Measurements from ENCODE around the gene ZNRF3.

DNA sequence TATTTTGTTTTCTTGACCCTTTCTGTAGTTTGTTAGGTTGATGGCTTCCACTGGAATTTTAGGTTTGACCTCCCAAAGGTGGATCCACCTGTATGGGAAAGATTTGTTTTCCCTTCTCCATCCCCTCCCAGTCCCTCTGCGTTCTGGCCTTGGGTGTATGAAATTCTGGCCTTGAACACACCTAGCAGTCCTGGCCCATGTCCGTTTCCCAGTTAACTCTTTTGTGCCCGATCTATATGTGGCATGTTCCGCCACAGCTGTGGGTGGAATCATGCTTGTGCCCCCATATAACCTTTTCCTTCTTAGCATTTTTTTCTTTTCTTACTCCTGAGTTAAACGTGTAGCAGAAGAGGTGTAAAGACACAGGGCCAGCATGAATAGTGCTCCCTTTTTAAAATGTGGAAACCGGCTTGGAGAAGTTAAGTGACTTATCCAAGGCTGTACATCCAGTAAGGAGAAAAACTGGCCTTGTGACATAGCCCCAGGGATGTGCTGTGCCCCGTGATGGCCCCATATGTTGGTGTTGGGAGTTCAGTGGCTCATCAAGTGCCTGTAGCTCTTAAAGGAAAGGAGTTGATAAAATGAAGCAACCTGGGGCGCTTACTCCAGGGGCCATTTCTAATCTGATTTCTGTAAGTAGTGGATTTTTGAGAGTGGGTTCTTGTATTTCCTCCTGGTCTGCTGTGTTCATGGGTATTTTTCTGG is 39.3 kb downstream of the ZNRF3 start:
- TF ChIP-seq CTCF (IDR thresholded peaks at IDR 0.05; ENCODE audit: insufficient read depth, low read length, poor library complexity, severe bottlenecking) (no peak), EZH2phosphoT487 (conservative IDR thresholded peaks at IDR 0.05; ENCODE audit: low read length) (no peak)

All from SU-DHL-6 (cell line).